H1 (cell line): Measurements from ENCODE around the gene TPBGL. TPM values are rescaled to one million over a fixed set of nuclear protein-coding genes. Genes with fewer than 3 reads are reported as not detected.

Experiments used
- CTCF ChIA-PET: fragments of 300-600 bp; sonication (Branson Sonifier 250); formaldehyde crosslinking; loops from one replicate; lab custom pipeline; 2021; ENCODE audit not compliant: partially characterized antibody; lab: Charles Lee
- POLR2A ChIA-PET: fragments of 300-600 bp; sonication (Branson Sonifier 250); formaldehyde crosslinking; loops from one replicate; lab custom pipeline; 2021; ENCODE audit warnings: inconsistent platforms; ENCODE audit not compliant: partially characterized antibody; lab: Charles Lee
- DNase-seq, 2 experiments: peaks; one replicate each; pipeline versions ENCODE4 v3.0.0 to v3.0.0-alpha.2; 2010 to 2022; ENCODE audit warnings: low spot score in 2 of 2, low read depth in 1 of 2, mixed read lengths in 1 of 2
- FAIRE-seq: peaks from 2 replicates; lab custom pipeline; 2011; peaks lifted over from hg19 to GRCh38; lab: Jason Lieb, UNC
- H2AFZ ChIP-seq: 2 replicates; pipeline ENCODE4 v1.8.1; 2012; ENCODE audit warnings: low read length, inconsistent platforms
- H2AK5ac ChIP-seq: 2 replicates; pipeline ENCODE4 v1.6.1; 2013; ENCODE audit warnings: low read depth, low read length
- H2BK120ac ChIP-seq: replicated peaks from 2 replicates; pipeline ENCODE3; 2013; ENCODE audit warnings: low read depth, low read length, inconsistent platforms
- H2BK12ac ChIP-seq: 2 replicates; pipeline ENCODE4 v1.6.1; 2013; ENCODE audit warnings: low read depth, low read length
- H2BK15ac ChIP-seq: 2 replicates; pipeline ENCODE4 v1.6.1; 2013; ENCODE audit warnings: low read length
- H2BK20ac ChIP-seq: 2 replicates; pipeline ENCODE4 v1.6.1; 2013; ENCODE audit warnings: low read length
- H2BK5ac ChIP-seq: 2 replicates; pipeline ENCODE4 v1.6.1; 2013; ENCODE audit warnings: low read depth, low read length
- H3K14ac ChIP-seq: 2 replicates; pipeline ENCODE4 v1.6.1; 2013; ENCODE audit warnings: inconsistent platforms; ENCODE audit not compliant: insufficient read length
- H3K18ac ChIP-seq: 2 replicates; pipeline ENCODE4 v1.6.1; 2013; ENCODE audit warnings: low read length; ENCODE audit errors: extremely low read depth
- H3K23ac ChIP-seq: 2 replicates; pipeline ENCODE4 v1.6.1; 2013; ENCODE audit warnings: inconsistent platforms; ENCODE audit not compliant: insufficient read length
- H3K23me2 ChIP-seq: 2 replicates; pipeline ENCODE4 v1.6.1; 2013; ENCODE audit warnings: low read depth, low read length
- H3K27ac ChIP-seq: 2 replicates; pipeline ENCODE4 v1.6.1; 2011; ENCODE audit warnings: low read depth, low read length, inconsistent platforms
- H3K27me3 ChIP-seq, 4 experiments: replicated peaks in 1 of 4; 1 replicate in 1 of 4; 2 replicates in 3 of 4; pipeline versions ENCODE4 v1.6.1 to v1.8.1; 2011 to 2013; ENCODE audit warnings: low read length in 3 of 4, mild to moderate bottlenecking in 3 of 4, inconsistent platforms in 2 of 4, mixed read lengths in 2 of 4, moderate library complexity in 1 of 4; ENCODE audit not compliant: control insufficient read depth in 3 of 4, insufficient read depth in 3 of 4; ENCODE audit errors: extremely low read depth in 1 of 4
- H3K36me3 ChIP-seq, 4 experiments: 2 replicates each; pipeline versions ENCODE4 v1.6.1 to v1.8.1; 2011 to 2013; ENCODE audit warnings: mild to moderate bottlenecking in 4 of 4, low read length in 3 of 4, moderate library complexity in 2 of 4, control low read depth in 1 of 4, inconsistent platforms in 1 of 4; ENCODE audit not compliant: insufficient read depth in 4 of 4, control insufficient read depth in 2 of 4
- H3K4ac ChIP-seq: replicated peaks from 2 replicates; pipeline ENCODE3; 2013; ENCODE audit warnings: low read length, low read depth, mixed read lengths, inconsistent platforms; ENCODE audit not compliant: insufficient read length
- H3K4me1 ChIP-seq, 4 experiments: replicated peaks in 1 of 4; 1 replicate in 1 of 4; 2 replicates in 3 of 4; pipeline versions ENCODE4 v1.6.1 to v1.8.1; 2011 to 2013; ENCODE audit warnings: low read length in 3 of 4, inconsistent platforms in 2 of 4, mixed read lengths in 1 of 4; ENCODE audit not compliant: insufficient read depth in 4 of 4, control insufficient read depth in 3 of 4
- H3K4me2 ChIP-seq, 2 experiments: 2 replicates each; pipeline versions ENCODE4 v1.6.1 to v1.8.1; 2011 to 2013; ENCODE audit warnings: low read depth in 2 of 2, low read length in 2 of 2, control low read depth in 1 of 2, inconsistent platforms in 1 of 2, mild to moderate bottlenecking in 1 of 2; ENCODE audit not compliant: insufficient read depth in 1 of 2
- H3K4me3 ChIP-seq, 4 experiments: fragments of 200-600, 300-600 bp in 1 of 4; sonication (generic), shearing (Covaris generic), sonication (Bioruptor Twin) in 1 of 4; 2 replicates each; pipeline versions ENCODE4 v1.5.1 to v1.8.1; 2011 to 2016; ENCODE audit warnings: low read length in 4 of 4, low read depth in 3 of 4, control low read depth in 2 of 4, inconsistent platforms in 2 of 4, mild to moderate bottlenecking in 2 of 4, mixed read lengths in 1 of 4, moderate library complexity in 1 of 4; ENCODE audit not compliant: insufficient read depth in 2 of 4; ENCODE audit errors: extremely low read depth in 1 of 4
- H3K56ac ChIP-seq: replicated peaks from 2 replicates; pipeline ENCODE3; 2013; ENCODE audit warnings: low read depth, mild to moderate bottlenecking, mixed read lengths, low read length, inconsistent platforms; ENCODE audit not compliant: insufficient read length
- H3K79me1 ChIP-seq: 2 replicates; pipeline ENCODE4 v1.6.1; 2013; ENCODE audit warnings: low read depth, low read length, control low read depth
- H3K79me2 ChIP-seq, 2 experiments: 2 replicates each; pipeline versions ENCODE4 v1.6.1 to v1.8.1; 2012 to 2013; ENCODE audit warnings: low read length in 2 of 2, mild to moderate bottlenecking in 2 of 2, inconsistent platforms in 1 of 2; ENCODE audit not compliant: insufficient read depth in 2 of 2, control insufficient read depth in 1 of 2
- H3K9ac ChIP-seq, 4 experiments: replicated peaks in 1 of 4; 1 replicate in 1 of 4; 2 replicates in 3 of 4; pipeline versions ENCODE4 v1.6.1 to v1.8.1; 2011 to 2013; ENCODE audit warnings: low read depth in 3 of 4, low read length in 3 of 4, control low read depth in 2 of 4, mild to moderate bottlenecking in 2 of 4, moderate library complexity in 2 of 4, inconsistent platforms in 1 of 4; ENCODE audit errors: extremely low read depth in 1 of 4
- H3K9me3 ChIP-seq, 2 experiments: 2 replicates each; pipeline versions ENCODE4 v1.6.1 to v1.8.1; 2012 to 2013; ENCODE audit warnings: mild to moderate bottlenecking in 2 of 2, moderate library complexity in 2 of 2, control low read depth in 1 of 2, inconsistent platforms in 1 of 2, low read depth in 1 of 2, low read length in 1 of 2, mixed read lengths in 1 of 2; ENCODE audit not compliant: insufficient read depth in 2 of 2
- H4K20me1 ChIP-seq, 2 experiments: replicated peaks in 1 of 2; 2 replicates each; pipeline versions ENCODE3 to v1.8.1; 2011 to 2013; ENCODE audit warnings: inconsistent platforms in 2 of 2, low read length in 2 of 2, mild to moderate bottlenecking in 1 of 2; ENCODE audit not compliant: insufficient read depth in 2 of 2, control insufficient read depth in 1 of 2
- H4K5ac ChIP-seq: 2 replicates; pipeline ENCODE4 v1.6.1; 2013; ENCODE audit warnings: low read length, low read depth, mixed read lengths, inconsistent platforms; ENCODE audit not compliant: insufficient read length
- H4K8ac ChIP-seq: 2 replicates; pipeline ENCODE4 v1.8.0; 2013; ENCODE audit warnings: mild to moderate bottlenecking, moderate library complexity, low read length, inconsistent platforms; ENCODE audit not compliant: insufficient read depth; ENCODE audit errors: extremely low read depth
- H4K91ac ChIP-seq: replicated peaks from 2 replicates; pipeline ENCODE3; 2013; ENCODE audit warnings: low read length, mixed read lengths, inconsistent platforms; ENCODE audit not compliant: insufficient read length
- BACH1 ChIP-seq: IDR thresholded peaks from 2 replicates; pipeline ENCODE4 v1.6.1; 2012; ENCODE audit warnings: low read length, improper control_type of control experiment
- MAFK ChIP-seq: IDR thresholded peaks from 2 replicates; pipeline ENCODE4 v1.6.1; 2012; ENCODE audit warnings: low read depth, mild to moderate bottlenecking, improper control_type of control experiment, low read length
- POLR2A ChIP-seq, 2 experiments: IDR thresholded peaks; 1 replicate in 1 of 2; 2 replicates in 1 of 2; pipeline ENCODE4 v1.6.1; 2011; ENCODE audit warnings: low read depth in 2 of 2, low read length in 2 of 2, mild to moderate bottlenecking in 2 of 2; ENCODE audit errors: control extremely low read depth in 1 of 2
- POU5F1 ChIP-seq: IDR thresholded peaks from 2 replicates; pipeline ENCODE4 v1.6.1; 2011; ENCODE audit warnings: low read depth, mild to moderate bottlenecking, low read length, moderate library complexity
- RAD21 ChIP-seq, 2 experiments: IDR thresholded peaks in 1 of 2; conservative IDR thresholded peaks in 1 of 2; 2 replicates each; pipeline ENCODE4 v1.6.1; 2011; ENCODE audit warnings: low read depth in 2 of 2, low read length in 2 of 2, improper control_type of control experiment in 1 of 2, inconsistent platforms in 1 of 2, mild to moderate bottlenecking in 1 of 2, moderate library complexity in 1 of 2
- RXRA ChIP-seq: IDR thresholded peaks from 2 replicates; pipeline ENCODE4 v1.6.1; 2011; ENCODE audit warnings: low read depth, mild to moderate bottlenecking, low read length, moderate library complexity; ENCODE audit not compliant: insufficient read depth
- SAP30 ChIP-seq: fragments of 300-600 bp; sonication (generic); IDR thresholded peaks from 2 replicates; pipeline ENCODE4 v1.7.1; 2012; ENCODE audit warnings: low read length, moderate library complexity, mild to moderate bottlenecking, inconsistent platforms; ENCODE audit not compliant: insufficient read depth, insufficient replicate concordance
- SIN3A ChIP-seq, 2 experiments: IDR thresholded peaks in 1 of 2; conservative IDR thresholded peaks in 1 of 2; 2 replicates each; pipeline ENCODE4 v1.6.1; 2011 to 2012; ENCODE audit warnings: low read length in 2 of 2, improper control_type of control experiment in 1 of 2, low read depth in 1 of 2, mild to moderate bottlenecking in 1 of 2
- SIRT6 ChIP-seq: IDR thresholded peaks from one replicate; pipeline ENCODE4 v1.7.1; 2012; ENCODE audit warnings: low read length, inconsistent platforms
- SP2 ChIP-seq: IDR thresholded peaks from 2 replicates; pipeline ENCODE4 v1.6.1; 2012; ENCODE audit warnings: mild to moderate bottlenecking, low read length, inconsistent platforms
- SUZ12 ChIP-seq: fragments of 200-600 bp; sonication (generic); IDR thresholded peaks from 2 replicates; pipeline ENCODE4 v1.6.1; 2012; ENCODE audit warnings: mild to moderate bottlenecking, inconsistent platforms, low read length, moderate library complexity, mixed read lengths
- WGBS, 2 experiments: shearing (Covaris generic) in 1 of 2; methylation state at CpG; one replicate each; pipeline versions ENCODE4 v1.1.6 to v1.1.7; 2013 to 2015; ENCODE audit warnings: low lambda C conversion rate in 2 of 2, mixed read lengths in 2 of 2, inconsistent platforms in 1 of 2, low coverage in 1 of 2, missing lambda C conversion rate in 1 of 2; ENCODE audit not compliant: insufficient replicate concordance in 2 of 2, insufficient coverage in 1 of 2, insufficient read length in 1 of 2; ENCODE audit errors: extremely low coverage in 1 of 2, missing lambda C conversion rate in 1 of 2; 5-methylcytosine and 5-hydroxymethylcytosine counted together
- polyA plus RNA-seq, 7 experiments: library from polyadenylated mRNA; depleted of rRNA in 3 of 7; stranded (reverse) in 5 of 7; unstranded in 2 of 7; fragments of >200 nt in 5 of 7; fragments of 200-250 nt in 2 of 7; gene quantifications; 1 replicate in 5 of 7; 2 replicates in 1 of 7; 4 replicates in 1 of 7; pipeline versions ENCODE4 v1.2.1 to v1.2.3, GENCODE V29; 2011 to 2013; ENCODE audit warnings: missing spikeins in 2 of 7, mixed read lengths in 2 of 7
- total RNA-seq: library from RNA; stranded (reverse); fragmentation: NEBNext Ultra II Directional; extraction: Animal tissue kit (Norgen Biotek cat#: 25700); gene quantifications from 2 replicates; pipeline ENCODE4 v1.2.1, GENCODE V29; 2021
- TF ChIP-seq, protein P1 (sequence below), 3 experiments: IDR thresholded peaks; 1 replicate in 2 of 3; 2 replicates in 1 of 3; pipeline versions ENCODE4 v1.5.1 to v1.6.1; 2011; ENCODE audit warnings: low read length in 3 of 3, mild to moderate bottlenecking in 3 of 3, inconsistent platforms in 2 of 3, low read depth in 1 of 3, moderate library complexity in 1 of 3; ENCODE audit not compliant: insufficient read depth in 1 of 3; ENCODE audit errors: control extremely low read depth in 1 of 3

Gene TPBGL
- total and polyA plus RNA-seq, 2 of the 8 experiments (the other 6 are each of a cell fraction or from before 2014, with no cell fraction given): 0.26 to 0.37 TPM

DNA sequence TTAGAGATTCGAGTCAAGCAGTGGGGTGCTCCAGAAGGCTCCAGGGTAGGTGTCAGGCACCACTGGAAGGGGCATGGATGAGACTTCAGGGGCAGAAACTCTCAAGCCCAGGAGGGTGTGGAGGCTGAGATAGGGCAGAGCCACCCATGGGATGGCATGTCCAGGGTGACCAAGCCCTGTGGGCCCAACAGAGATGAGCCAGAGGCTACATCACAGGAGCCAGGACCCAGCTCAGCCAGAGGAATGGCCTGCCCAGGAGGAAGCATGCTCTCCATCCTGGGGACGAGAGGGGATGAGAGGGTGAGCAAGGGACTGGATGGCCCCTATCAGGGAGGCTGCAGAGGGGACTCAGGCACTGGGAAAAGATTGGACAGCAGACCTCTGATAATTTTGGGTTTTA lies 46.9 kb upstream of the TPBGL start:
- Histone ChIP-seq H2BK15ac (no peak overlapping the region), H2AK5ac (no peak overlapping the region), H3K4me1 (peaks cover 0 to 6% (median 2%) of the 10 kb centered on the region in 4 experiments; a peak in 2 of 7 replicates), H3K23me2 (no peaks in the 10 kb centered on the region), H3K4me3 (no peak overlapping the region), H3K56ac (no peak overlapping the region), H2BK5ac (no peak overlapping the region; the same call in 1 of the 2 replicates), H2AFZ (no peak overlapping the region), H3K4ac (no peak overlapping the region), H4K8ac (no peak overlapping the region), H4K91ac (no peak overlapping the region), H3K36me3 (no peaks in the 10 kb centered on the region), H2BK12ac (no peak overlapping the region), H3K9ac (no peak overlapping the region), H3K27ac (no peak overlapping the region), H3K79me2 (no peaks in the 10 kb centered on the region), H4K5ac (no peak overlapping the region), H3K14ac (no peak overlapping the region), H4K20me1 (no peaks in the 10 kb centered on the region), H3K23ac (no peak overlapping the region), H2BK20ac (no peak overlapping the region), H2BK120ac (no peak overlapping the region), H3K4me2 (no peak overlapping the region), H3K9me3 (no peaks in the 10 kb centered on the region), H3K79me1 (no peaks in the 10 kb centered on the region), H3K27me3 (no peaks in the 10 kb centered on the region; a peak in 1 of 7 replicates), H3K18ac (no peak overlapping the region)
- DNase-seq (no peak), FAIRE-seq (no peak)
- ChIA-PET CTCF (interaction anchor here (1.3 to 19.9 kb wide), 6 partner anchors 11 to 171 kb away, joined by 4 to 825 read pairs (median 13); partner anchors contain the start of genes SLCO2B1 and TPBGL), POLR2A (no interaction called here)
- WGBS, 2 experiments: 82% methylated on average over 2 of the region's 2 CpGs; no CpG with 5 or more reads in 1 of the 2 experiments
- TF ChIP-seq RAD21 (IDR thresholded peaks at IDR 0.05 in 1 of 2, conservative IDR thresholded peaks at IDR 0.05 in 1 of 2; ENCODE audit: low read depth in 2 of 2, low read length in 2 of 2) (no peak), SAP30 (no peak), MAFK (no peak), SUZ12 (no peak), POLR2A (IDR thresholded peaks at IDR 0.05; ENCODE audit: control extremely low read depth in 1 of 2, low read depth in 2 of 2, low read length in 2 of 2) (no peak), SIRT6 (no peak), POU5F1 (no peak), SIN3A (conservative IDR thresholded peaks at IDR 0.05 in 1 of 2, IDR thresholded peaks at IDR 0.05 in 1 of 2; ENCODE audit: low read depth in 1 of 2, low read length in 2 of 2) (no peak), BACH1 (no peak), SP2 (no peak), RXRA (no peak)
- TF ChIP-seq, protein P1, sequence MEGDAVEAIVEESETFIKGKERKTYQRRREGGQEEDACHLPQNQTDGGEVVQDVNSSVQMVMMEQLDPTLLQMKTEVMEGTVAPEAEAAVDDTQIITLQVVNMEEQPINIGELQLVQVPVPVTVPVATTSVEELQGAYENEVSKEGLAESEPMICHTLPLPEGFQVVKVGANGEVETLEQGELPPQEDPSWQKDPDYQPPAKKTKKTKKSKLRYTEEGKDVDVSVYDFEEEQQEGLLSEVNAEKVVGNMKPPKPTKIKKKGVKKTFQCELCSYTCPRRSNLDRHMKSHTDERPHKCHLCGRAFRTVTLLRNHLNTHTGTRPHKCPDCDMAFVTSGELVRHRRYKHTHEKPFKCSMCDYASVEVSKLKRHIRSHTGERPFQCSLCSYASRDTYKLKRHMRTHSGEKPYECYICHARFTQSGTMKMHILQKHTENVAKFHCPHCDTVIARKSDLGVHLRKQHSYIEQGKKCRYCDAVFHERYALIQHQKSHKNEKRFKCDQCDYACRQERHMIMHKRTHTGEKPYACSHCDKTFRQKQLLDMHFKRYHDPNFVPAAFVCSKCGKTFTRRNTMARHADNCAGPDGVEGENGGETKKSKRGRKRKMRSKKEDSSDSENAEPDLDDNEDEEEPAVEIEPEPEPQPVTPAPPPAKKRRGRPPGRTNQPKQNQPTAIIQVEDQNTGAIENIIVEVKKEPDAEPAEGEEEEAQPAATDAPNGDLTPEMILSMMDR (IDR thresholded peaks at IDR 0.05; ENCODE audit: control extremely low read depth in 1 of 3, insufficient read depth in 1 of 3, low read depth in 1 of 3, low read length in 3 of 3): no peak
